PC-9 (cell line): Measurements from ENCODE around the gene CDC123. TPM values are rescaled to one million over a fixed set of nuclear protein-coding genes. Genes with fewer than 3 reads are reported as not detected.

Source experiments
- BruUV-seq: library from RNA; stranded (reverse); fragments of 400-500 nt; replicated peaks from 2 replicates; lab custom pipeline; 2021; lab: Mats Ljungman, UMichigan
- CTCF ChIA-PET: fragments of 300-600 bp; sonication (Branson Sonifier 250); formaldehyde crosslinking; loops from one replicate; lab custom pipeline; 2022; ENCODE audit warnings: antibody characterized with exemption; lab: Charles Lee
- POLR2A ChIA-PET: fragments of 300-600 bp; sonication (Branson Sonifier 250); formaldehyde crosslinking; loops from one replicate; lab custom pipeline; 2022; ENCODE audit warnings: antibody characterized with exemption; ENCODE audit not compliant: unreplicated experiment; lab: Charles Lee
- DNase-seq, 2 experiments: peaks; one replicate each; pipeline versions ENCODE4 v3.0.0 to v3.0.0-alpha.2; 2015 to 2022; ENCODE audit warnings: mixed read lengths in 1 of 2
- H2AFZ ChIP-seq: fragments of 200-600 bp; sonication (generic); 2 replicates; pipeline ENCODE4 v1.8.1; 2017; ENCODE audit warnings: antibody characterized with exemption
- H3F3A ChIP-seq: fragments of 200-600 bp; sonication (generic); 2 replicates; pipeline ENCODE4 v1.8.1; 2017; ENCODE audit warnings: antibody characterized with exemption, mild to moderate bottlenecking, low read depth; ENCODE audit not compliant: insufficient read depth
- H3K27ac ChIP-seq: fragments of 200-600 bp; sonication (generic); 2 replicates; pipeline ENCODE4 v1.6.1; 2016; ENCODE audit warnings: mixed run types
- H3K27me3 ChIP-seq: fragments of 200-600 bp; sonication (generic); 2 replicates; pipeline ENCODE4 v1.6.1; 2016; ENCODE audit warnings: low read depth, mixed run types; ENCODE audit not compliant: insufficient read depth
- H3K36me3 ChIP-seq: fragments of 200-600 bp; sonication (generic); 2 replicates; pipeline ENCODE4 v1.6.1; 2016; ENCODE audit warnings: low read depth, mixed run types
- H3K4me1 ChIP-seq: fragments of 200-600 bp; sonication (generic); replicated peaks from 2 replicates; pipeline ENCODE4 v1.6.1; 2016; ENCODE audit warnings: mixed run types; ENCODE audit not compliant: insufficient read depth
- H3K4me2 ChIP-seq: fragments of 200-600 bp; sonication (generic); 2 replicates; pipeline ENCODE4 v1.6.1; 2017; ENCODE audit warnings: mixed run types
- H3K4me3 ChIP-seq: fragments of 200-600 bp; sonication (generic); 2 replicates; pipeline ENCODE4 v1.6.1; 2016; ENCODE audit warnings: mixed run types
- H3K79me2 ChIP-seq: fragments of 200-600 bp; sonication (generic); 2 replicates; pipeline ENCODE4 v1.6.1; 2017; ENCODE audit warnings: low read depth, mixed run types
- H3K9me2 ChIP-seq: fragments of 200-600 bp; sonication (generic); 2 replicates; pipeline ENCODE4 v1.8.1; 2017; ENCODE audit warnings: mild to moderate bottlenecking; ENCODE audit not compliant: insufficient read depth
- H3K9me3 ChIP-seq: fragments of 200-600 bp; sonication (generic); 2 replicates; pipeline ENCODE4 v1.8.1; 2016; ENCODE audit warnings: low read depth; ENCODE audit not compliant: insufficient read depth
- H4K20me1 ChIP-seq: fragments of 200-600 bp; sonication (generic); 2 replicates; pipeline ENCODE4 v1.8.1; 2017; ENCODE audit not compliant: insufficient read depth
- EZH2 ChIP-seq: fragments of 200-600 bp; sonication (generic); IDR thresholded peaks from 2 replicates; pipeline ENCODE4 v1.8.0; 2017; ENCODE audit warnings: antibody characterized with exemption, low read depth
- intact Hi-C: fragments of 100-400 bp; cut with micrococcal nuclease; formaldehyde crosslinking; loops from one replicate; pipeline ENCODE4 v1.10.0; 2022; ENCODE audit not compliant: unreplicated experiment
- total RNA-seq: library from RNA; stranded (reverse); gene quantifications from 2 replicates; pipeline ENCODE4 v1.2.3, GENCODE V29; 2021
- TF ChIP-seq, protein P1 (sequence below): fragments of 200-600 bp; sonication (generic); conservative IDR thresholded peaks from 2 replicates; pipeline ENCODE4 v1.6.1; 2017; ENCODE audit warnings: mixed run types, antibody characterized with exemption, mild to moderate bottlenecking, moderate library complexity

CDC123 gene
- total RNA-seq, 1 experiment from 2014 or later, result 86.0 TPM

DNA sequence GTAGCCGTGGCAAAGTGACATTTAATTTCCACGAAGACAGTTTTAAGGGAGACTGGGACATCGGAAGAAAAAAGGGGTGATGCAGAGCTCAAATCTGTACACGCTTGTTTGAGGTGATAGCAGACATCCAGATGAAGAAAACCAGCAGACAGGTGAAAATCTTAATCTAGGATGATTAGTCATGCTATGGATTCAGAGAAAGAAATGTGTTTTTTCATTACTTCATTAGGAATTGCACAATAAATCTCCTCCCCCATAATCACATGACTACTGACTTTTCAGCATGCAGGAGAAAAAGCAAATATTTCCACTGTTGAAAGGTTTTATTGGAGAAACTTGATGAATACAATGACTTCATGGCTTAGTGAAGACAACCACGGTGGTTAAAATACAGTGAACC lies 2.8 kb upstream of the CDC123 start:
- Histone ChIP-seq H4K20me1 (no peaks in the 10 kb centered on the region), H3K36me3 (no peaks in the 10 kb centered on the region), H3K9me3 (no peaks in the 10 kb centered on the region), H3K4me1 (peaks cover 24% of the 10 kb centered on the region), H3K79me2 (peaks cover 79% of the 10 kb centered on the region), H3K9me2 (no peaks in the 10 kb centered on the region), H3K4me3 (no peak overlapping the region), H3F3A (peaks cover 4% of the 10 kb centered on the region), H3K27ac (0 out of 2 replicates have a peak overlapping the region, but pooled peaks have one; percentile 12), H3K4me2 (peak overlapping the region; percentile 94), H3K27me3 (no peaks in the 10 kb centered on the region), H2AFZ (no peak overlapping the region)
- TF ChIP-seq, protein P1, sequence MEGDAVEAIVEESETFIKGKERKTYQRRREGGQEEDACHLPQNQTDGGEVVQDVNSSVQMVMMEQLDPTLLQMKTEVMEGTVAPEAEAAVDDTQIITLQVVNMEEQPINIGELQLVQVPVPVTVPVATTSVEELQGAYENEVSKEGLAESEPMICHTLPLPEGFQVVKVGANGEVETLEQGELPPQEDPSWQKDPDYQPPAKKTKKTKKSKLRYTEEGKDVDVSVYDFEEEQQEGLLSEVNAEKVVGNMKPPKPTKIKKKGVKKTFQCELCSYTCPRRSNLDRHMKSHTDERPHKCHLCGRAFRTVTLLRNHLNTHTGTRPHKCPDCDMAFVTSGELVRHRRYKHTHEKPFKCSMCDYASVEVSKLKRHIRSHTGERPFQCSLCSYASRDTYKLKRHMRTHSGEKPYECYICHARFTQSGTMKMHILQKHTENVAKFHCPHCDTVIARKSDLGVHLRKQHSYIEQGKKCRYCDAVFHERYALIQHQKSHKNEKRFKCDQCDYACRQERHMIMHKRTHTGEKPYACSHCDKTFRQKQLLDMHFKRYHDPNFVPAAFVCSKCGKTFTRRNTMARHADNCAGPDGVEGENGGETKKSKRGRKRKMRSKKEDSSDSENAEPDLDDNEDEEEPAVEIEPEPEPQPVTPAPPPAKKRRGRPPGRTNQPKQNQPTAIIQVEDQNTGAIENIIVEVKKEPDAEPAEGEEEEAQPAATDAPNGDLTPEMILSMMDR, result no peak
- intact Hi-C loops, result loop anchor here (10.0 kb wide), 1 partner anchor 408 kb away; no protein-coding TSS in a partner anchor
- CTCF ChIA-PET, result no interaction called here
- DNase-seq, result peak in 1 of 2 experiments; percentile 57
- POLR2A ChIA-PET, result no interaction called here
- no TSS peak for BruUV-seq

GRCh38 chr10:12194752-12195271 lies 1.2 kb upstream of the CDC123 start:
- H3K27ac ChIP-seq, result peak overlapping the region; percentile 74
- DNase-seq, result peak in 1 of 2 experiments; percentile 15
- H2AFZ ChIP-seq, result peak overlapping the region; percentile 100
- peak overlapping the region; percentile 99 for H3K4me3 ChIP-seq
- BruUV-seq, result TSS peak; percentile 52
- intact Hi-C loops, result loop anchor here (10.0 kb wide), 1 partner anchor 410 kb away; no protein-coding TSS in a partner anchor
- no peaks in the 10 kb centered on the region for H3K27me3 ChIP-seq
- H3K4me1 ChIP-seq, result peaks cover 25% of the 10 kb centered on the region
- H3K4me2 ChIP-seq, result peak overlapping the region; percentile 94
- no peaks in the 10 kb centered on the region for H3K9me2 ChIP-seq
- H3K36me3 ChIP-seq, result no peaks in the 10 kb centered on the region; the same call in 1 of the 2 replicates
- peaks cover 4% of the 10 kb centered on the region for H3F3A ChIP-seq
- H3K9me3 ChIP-seq, result no peaks in the 10 kb centered on the region
- ChIA-PET CTCF (no interaction called here), POLR2A (interaction anchor here (0.6 kb wide), 1 partner anchor 27 kb away, joined by 13 read pairs; no protein-coding TSS in a partner anchor)
- peaks cover 87% of the 10 kb centered on the region for H3K79me2 ChIP-seq
- no peak for TF ChIP-seq EZH2
- TF ChIP-seq, protein P1, result no peak
- H4K20me1 ChIP-seq, result peaks cover 2% of the 10 kb centered on the region; the same call in 1 of the 2 replicates

- BruUV-seq, result no TSS peak
- intact Hi-C loops, result loop anchor here (10.0 kb wide), 1 partner anchor 410 kb away; no protein-coding TSS in a partner anchor
These were observed 746 bp upstream of the CDC123 start for GRCh38 chr10:12195281-12195602.

More at GRCh38 chr10:12195281-12195602, 746 bp upstream of the CDC123 start:
- Histone ChIP-seq H3K36me3 (no peaks in the 10 kb centered on the region; the same call in 1 of the 2 replicates), H3K9me3 (no peaks in the 10 kb centered on the region), H4K20me1 (peaks cover 2% of the 10 kb centered on the region; the same call in 1 of the 2 replicates), H3K4me2 (peak overlapping the region; percentile 94), H3K9me2 (no peaks in the 10 kb centered on the region), H3K4me1 (peaks cover 25% of the 10 kb centered on the region), H3K27me3 (no peaks in the 10 kb centered on the region), H2AFZ (peak overlapping the region; percentile 100), H3K79me2 (peaks cover 84% of the 10 kb centered on the region), H3F3A (peaks cover 4% of the 10 kb centered on the region), H3K27ac (peak overlapping the region; percentile 74), H3K4me3 (peak overlapping the region; percentile 99)
- CTCF ChIA-PET, result no interaction called here
- DNase-seq, result no peak
- POLR2A ChIA-PET, result interaction anchor here (0.5 to 0.6 kb wide), 3 partner anchors 26 to 314 kb away, joined by 3 to 13 read pairs (median 3); no protein-coding TSS in a partner anchor
- no peak for TF ChIP-seq EZH2
- TF ChIP-seq, protein P1, result no peak
